Spleen (tissue), 11 donors: ENCODE measurements around the gene BACE1-AS. TPM values are rescaled to one million over a fixed set of nuclear protein-coding genes. Genes with fewer than 3 reads are reported as not detected.

Source experiments
- DNase-seq: peaks from one replicate; pipeline ENCODE4 v3.0.0-alpha.2; 2020
- H3K27ac ChIP-seq, 8 donors: fragments of 200-600 bp; sonication (generic) in 7 of 8; 1 replicate in 4 of 8; 2 replicates in 4 of 8; pipeline versions ENCODE4 v1.5.0 to v1.8.0; 2016 to 2021; ENCODE audit warnings: inconsistent platforms in 4 of 8, mild to moderate bottlenecking in 4 of 8, moderate library complexity in 1 of 8
- H3K27me3 ChIP-seq, 7 donors: fragments of 200-600 bp; sonication (generic) in 6 of 7; replicated peaks in 1 of 7; 1 replicate in 4 of 7; 2 replicates in 3 of 7; pipeline versions ENCODE4 v1.5.0 to v1.8.0; 2016 to 2021; ENCODE audit warnings: inconsistent platforms in 3 of 7, mild to moderate bottlenecking in 1 of 7
- H3K36me3 ChIP-seq, 6 donors: fragments of 200-600 bp; sonication (generic) in 5 of 6; 1 replicate in 4 of 6; 2 replicates in 2 of 6; pipeline versions ENCODE4 v1.5.0 to v1.8.0; 2016 to 2021; ENCODE audit warnings: inconsistent platforms in 2 of 6
- H3K4me1 ChIP-seq, 6 donors: fragments of 200-600 bp; sonication (generic) in 5 of 6; 1 replicate in 3 of 6; 2 replicates in 3 of 6; pipeline versions ENCODE4 v1.5.0 to v1.8.0; 2016 to 2021; ENCODE audit warnings: inconsistent platforms in 3 of 6
- H3K4me3 ChIP-seq, 8 donors: fragments of 200-600 bp; sonication (generic) in 7 of 8; 1 replicate in 4 of 8; 2 replicates in 4 of 8; pipeline versions ENCODE4 v1.5.0 to v1.8.0; 2016 to 2021; ENCODE audit warnings: inconsistent platforms in 4 of 8, mild to moderate bottlenecking in 4 of 8, moderate library complexity in 2 of 8
- H3K9me3 ChIP-seq, 8 donors: fragments of 200-600 bp; sonication (generic) in 7 of 8; 1 replicate in 4 of 8; 2 replicates in 4 of 8; pipeline versions ENCODE4 v1.5.0 to v1.8.0; 2016 to 2021; ENCODE audit warnings: inconsistent platforms in 4 of 8
- POLR2A ChIP-seq, 3 donors: fragments of 450-650 bp; IDR thresholded peaks; one replicate each; pipeline ENCODE4 v1.5.1; 2017; ENCODE audit warnings: antibody characterized with exemption in 3 of 3, mild to moderate bottlenecking in 1 of 3
- POLR2AphosphoS5 ChIP-seq, 3 donors: sonication (generic); formaldehyde crosslinking; IDR thresholded peaks; one replicate each; pipeline ENCODE4 v1.5.1; 2017; ENCODE audit warnings: antibody characterized with exemption in 3 of 3
- WGBS, 5 donors: extraction: QIAGEN DNeasy Blood & Tissue Kit in 3 of 5; methylation state at CpG; one replicate each; pipeline versions ENCODE4 v1.1.5 to v1.1.7; 2013 to 2018; 5-methylcytosine and 5-hydroxymethylcytosine counted together
- intact Hi-C: fragments of 100-400 bp; cut with DNase I; formaldehyde crosslinking; loops from one replicate; pipeline ENCODE4 v1.15.0; 2023; ENCODE audit warnings: low total_unique reads
- polyA plus RNA-seq, 3 donors: library from polyadenylated mRNA; stranded (reverse); fragments of 200-250 nt; gene quantifications; one replicate each; pipeline ENCODE4 v1.2.1, GENCODE V29; 2013
- total RNA-seq, 7 donors: library from RNA; depleted of rRNA in 3 of 7; stranded (reverse); fragments of >200 nt in 3 of 7; fragmentation: NEBNext Ultra II Directional in 4 of 7; extraction: Animal tissue kit (Norgen Biotek cat#: 25700) in 4 of 7; gene quantifications; one replicate each; pipeline versions ENCODE4 v1.1.0 to v1.2.1, GENCODE V29; 2016 to 2021
- TF ChIP-seq, protein P1 (sequence below), 11 experiments: fragments of 200-600 bp in 7 of 11; fragments of 450-650 bp in 4 of 11; sonication (generic) in 4 of 11; IDR thresholded peaks in 8 of 11; conservative IDR thresholded peaks in 3 of 11; 1 replicate in 7 of 11; 2 replicates in 4 of 11; pipeline versions ENCODE4 v1.4.0 to v1.8.0; 2016 to 2021; ENCODE audit warnings: antibody characterized with exemption in 11 of 11, inconsistent platforms in 4 of 11, mild to moderate bottlenecking in 1 of 11
- donor health status: healthy with polysubstance abuse.
- donor health status: DM: no; HTN: no; CAD: no; lungs with moderate emphysema.
- donor health status: DM: no; HTN: no; CAD: no.
- donor health status: Bipolar disorder and iron deficiency.
- donor health status: healthy.
- donor health status: DM: no; HTN: no; CAD: no.
- donor health status: DM: yes; HTN: yes; CAD: no.

BACE1-AS gene
- total and polyA plus RNA-seq, 10 donors: 3.9 to 12.1 (median 8.8) TPM

DNA sequence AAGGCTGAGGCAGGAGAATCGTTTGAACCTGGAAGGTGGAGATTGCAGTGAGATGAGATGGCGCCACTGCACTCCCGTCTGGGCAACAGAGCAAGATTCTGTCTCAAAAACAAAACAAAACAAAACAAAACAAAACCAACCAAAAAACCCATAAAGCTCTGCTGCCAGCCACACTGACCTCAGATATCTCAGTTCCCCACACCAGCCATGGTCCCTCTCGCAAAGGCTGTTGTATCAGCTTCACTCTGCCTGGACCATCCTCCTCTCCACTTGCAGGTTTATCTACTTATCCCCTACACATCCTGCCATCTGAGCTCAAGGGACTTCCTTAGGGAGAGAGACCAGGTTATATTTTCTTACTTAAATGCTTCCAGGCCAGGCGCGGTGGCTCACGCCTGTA is 11.1 kb downstream of the BACE1-AS start:
- TF ChIP-seq, protein P1, sequence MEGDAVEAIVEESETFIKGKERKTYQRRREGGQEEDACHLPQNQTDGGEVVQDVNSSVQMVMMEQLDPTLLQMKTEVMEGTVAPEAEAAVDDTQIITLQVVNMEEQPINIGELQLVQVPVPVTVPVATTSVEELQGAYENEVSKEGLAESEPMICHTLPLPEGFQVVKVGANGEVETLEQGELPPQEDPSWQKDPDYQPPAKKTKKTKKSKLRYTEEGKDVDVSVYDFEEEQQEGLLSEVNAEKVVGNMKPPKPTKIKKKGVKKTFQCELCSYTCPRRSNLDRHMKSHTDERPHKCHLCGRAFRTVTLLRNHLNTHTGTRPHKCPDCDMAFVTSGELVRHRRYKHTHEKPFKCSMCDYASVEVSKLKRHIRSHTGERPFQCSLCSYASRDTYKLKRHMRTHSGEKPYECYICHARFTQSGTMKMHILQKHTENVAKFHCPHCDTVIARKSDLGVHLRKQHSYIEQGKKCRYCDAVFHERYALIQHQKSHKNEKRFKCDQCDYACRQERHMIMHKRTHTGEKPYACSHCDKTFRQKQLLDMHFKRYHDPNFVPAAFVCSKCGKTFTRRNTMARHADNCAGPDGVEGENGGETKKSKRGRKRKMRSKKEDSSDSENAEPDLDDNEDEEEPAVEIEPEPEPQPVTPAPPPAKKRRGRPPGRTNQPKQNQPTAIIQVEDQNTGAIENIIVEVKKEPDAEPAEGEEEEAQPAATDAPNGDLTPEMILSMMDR (IDR thresholded peaks at IDR 0.05 in 8 of 11, conservative IDR thresholded peaks at IDR 0.05 in 3 of 11): no peak
- TF ChIP-seq POLR2AphosphoS5 (IDR thresholded peaks at IDR 0.05) (no peak), POLR2A (IDR thresholded peaks at IDR 0.05) (no peak)
- Histone ChIP-seq H3K36me3 (no peaks in the 10 kb centered on the region), H3K27me3 (no peaks in the 10 kb centered on the region), H3K4me1 (peaks cover 0 to 25% (median 9%) of the 10 kb centered on the region in 6 donors), H3K9me3 (no peaks in the 10 kb centered on the region), H3K27ac (no peak overlapping the region), H3K4me3 (no peak overlapping the region)
- 81 to 90% (median 88%) methylated on average over 6 to 7 of the region's 7 CpGs for WGBS, 5 donors
- intact Hi-C loops: no loop called here
- no peak for DNase-seq

DNA sequence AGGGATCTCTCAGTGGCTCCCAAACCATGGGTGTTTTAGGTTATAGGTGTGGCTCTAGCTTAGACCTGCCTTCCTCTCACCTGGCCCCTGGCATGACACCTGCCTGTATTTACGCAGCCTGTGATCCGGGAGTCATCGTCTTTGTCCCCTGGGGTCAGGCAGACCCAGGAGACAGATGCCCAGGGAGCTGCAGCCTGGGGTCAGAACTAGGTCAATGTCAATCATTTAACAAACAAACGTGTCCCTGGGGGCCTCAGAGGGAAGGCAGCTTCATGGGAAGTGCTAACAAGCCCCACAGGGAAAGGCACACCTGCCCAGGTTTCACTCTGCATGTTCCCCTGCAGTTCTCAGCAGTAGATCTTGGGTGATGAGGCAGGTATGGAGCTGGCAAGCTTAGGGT is 12.0 kb downstream of the BACE1-AS start:
- no peaks in the 10 kb centered on the region for H3K36me3 ChIP-seq
- H3K27ac ChIP-seq: no peak overlapping the region
- TF ChIP-seq POLR2A (IDR thresholded peaks at IDR 0.05) (no peak), POLR2AphosphoS5 (IDR thresholded peaks at IDR 0.05) (no peak)
- TF ChIP-seq, protein P1 (IDR thresholded peaks at IDR 0.05 in 8 of 11, conservative IDR thresholded peaks at IDR 0.05 in 3 of 11): no peak
- intact Hi-C loops: no loop called here
- 76 to 81% (median 79%) methylated on average over 4 of the region's 4 CpGs for WGBS, 5 donors
- no peak overlapping the region for H3K4me3 ChIP-seq
- no peaks in the 10 kb centered on the region for H3K9me3 ChIP-seq
- peaks cover 0 to 25% (median 9%) of the 10 kb centered on the region in 6 donors for H3K4me1 ChIP-seq
- no peak for DNase-seq
- H3K27me3 ChIP-seq: no peaks in the 10 kb centered on the region

DNA sequence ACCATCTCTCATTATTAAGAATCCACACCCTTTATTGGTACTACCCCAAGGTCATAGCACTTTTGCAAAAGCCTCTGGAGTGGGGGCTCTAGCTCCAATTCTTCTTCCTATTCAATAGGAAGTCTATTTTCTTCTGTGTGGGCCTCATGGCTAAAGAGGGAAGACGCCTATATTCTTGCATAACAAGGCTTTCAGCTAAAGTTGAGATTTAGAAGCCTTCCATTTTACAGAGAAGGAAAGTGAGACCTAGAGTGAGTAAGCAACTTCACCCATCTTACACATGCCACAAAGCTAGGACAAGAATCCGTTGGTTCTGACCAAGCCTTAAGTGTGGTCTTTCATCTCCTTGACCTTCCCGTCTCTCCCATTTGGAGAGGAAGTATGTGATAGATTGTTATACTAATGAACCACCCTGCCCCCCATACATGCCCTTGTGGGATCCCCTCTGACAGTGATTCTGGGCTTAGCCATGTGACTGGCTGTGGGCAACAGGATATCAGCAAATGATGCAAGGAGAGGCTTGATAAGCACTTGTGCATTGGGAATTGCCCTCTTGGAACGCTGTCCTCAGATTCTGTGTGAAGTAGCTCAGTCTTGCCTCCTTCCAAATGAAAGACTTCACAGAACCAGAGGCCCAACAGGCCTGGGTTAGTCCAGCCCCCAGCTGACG is 12.6 kb downstream of the BACE1-AS start:
- Histone ChIP-seq H3K36me3 (no peaks in the 10 kb centered on the region), H3K4me3 (no peak overlapping the region), H3K27ac (no peak overlapping the region), H3K27me3 (no peaks in the 10 kb centered on the region), H3K4me1 (peaks cover 0 to 25% (median 9%) of the 10 kb centered on the region in 6 donors), H3K9me3 (no peaks in the 10 kb centered on the region)
- 65 to 79% (median 70%) methylated on average over 5 of the region's 5 CpGs for WGBS, 5 donors
- DNase-seq: no peak
- TF ChIP-seq, protein P1 (IDR thresholded peaks at IDR 0.05 in 8 of 11, conservative IDR thresholded peaks at IDR 0.05 in 3 of 11): no peak
- TF ChIP-seq POLR2AphosphoS5 (IDR thresholded peaks at IDR 0.05) (no peak), POLR2A (IDR thresholded peaks at IDR 0.05) (no peak)
- intact Hi-C loops: no loop called here

- intact Hi-C loops: no loop called here
- TF ChIP-seq, protein P1 (IDR thresholded peaks at IDR 0.05 in 8 of 11, conservative IDR thresholded peaks at IDR 0.05 in 3 of 11): no peak
- TF ChIP-seq POLR2A (IDR thresholded peaks at IDR 0.05) (no peak), POLR2AphosphoS5 (IDR thresholded peaks at IDR 0.05) (no peak)
- WGBS, 5 donors: 94 to 100% (median 97%) methylated on average over 3 of the region's 3 CpGs
- no peak overlapping the region for H3K4me3 ChIP-seq
- no peak overlapping the region for H3K27ac ChIP-seq
- no peaks in the 10 kb centered on the region for H3K9me3 ChIP-seq
- DNase-seq: no peak
- H3K4me1 ChIP-seq: peaks cover 0 to 11% (median 4%) of the 10 kb centered on the region in 6 donors
- no peaks in the 10 kb centered on the region for H3K27me3 ChIP-seq
- H3K36me3 ChIP-seq: no peaks in the 10 kb centered on the region
These were observed 14.0 kb downstream of the BACE1-AS start for GRCh38 chr11:117305145-117305544.
